Measurements from ENCODE around the gene MGLL.

The MGLL gene

DNA sequence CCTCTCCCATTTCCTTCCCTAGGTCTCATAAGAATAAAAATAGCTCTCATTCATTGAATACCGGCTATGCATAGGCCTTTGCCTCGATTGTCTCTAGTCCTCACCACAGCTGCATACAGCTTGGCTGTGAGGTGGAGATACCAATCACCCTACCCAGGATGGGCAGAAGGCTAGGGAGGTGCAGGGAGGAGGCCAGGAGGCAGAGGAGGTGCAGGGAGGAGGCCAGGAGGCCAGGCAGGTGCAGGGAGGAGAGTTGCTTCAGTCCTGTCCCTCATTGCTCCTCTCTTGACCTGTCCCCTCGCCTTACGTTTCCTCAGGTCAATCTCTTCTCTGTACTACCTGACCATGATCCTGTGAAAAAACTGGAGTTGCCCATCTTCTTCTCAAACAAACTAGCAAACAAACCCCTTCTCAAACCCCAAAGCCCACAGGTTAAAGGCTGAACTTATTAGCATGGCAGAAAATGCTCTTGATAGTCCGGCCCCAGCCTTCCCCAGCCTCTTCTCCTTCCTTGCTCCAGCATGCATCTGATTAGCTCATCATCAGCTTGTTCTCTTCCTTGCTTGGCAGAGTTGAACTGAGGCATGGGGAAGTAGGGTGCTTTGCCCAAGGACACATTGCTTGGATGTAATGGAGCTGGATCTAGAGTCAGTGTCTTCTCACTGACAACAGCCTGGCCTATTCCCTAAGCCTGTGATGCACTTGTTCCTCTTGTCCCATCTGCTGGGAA lies 177.5 kb downstream of the MGLL start:
- no peak for DNase-seq

GRCh38 chr3:127640042-127640355 lies 182.3 kb downstream of the MGLL start:
- no peak for DNase-seq

DNA sequence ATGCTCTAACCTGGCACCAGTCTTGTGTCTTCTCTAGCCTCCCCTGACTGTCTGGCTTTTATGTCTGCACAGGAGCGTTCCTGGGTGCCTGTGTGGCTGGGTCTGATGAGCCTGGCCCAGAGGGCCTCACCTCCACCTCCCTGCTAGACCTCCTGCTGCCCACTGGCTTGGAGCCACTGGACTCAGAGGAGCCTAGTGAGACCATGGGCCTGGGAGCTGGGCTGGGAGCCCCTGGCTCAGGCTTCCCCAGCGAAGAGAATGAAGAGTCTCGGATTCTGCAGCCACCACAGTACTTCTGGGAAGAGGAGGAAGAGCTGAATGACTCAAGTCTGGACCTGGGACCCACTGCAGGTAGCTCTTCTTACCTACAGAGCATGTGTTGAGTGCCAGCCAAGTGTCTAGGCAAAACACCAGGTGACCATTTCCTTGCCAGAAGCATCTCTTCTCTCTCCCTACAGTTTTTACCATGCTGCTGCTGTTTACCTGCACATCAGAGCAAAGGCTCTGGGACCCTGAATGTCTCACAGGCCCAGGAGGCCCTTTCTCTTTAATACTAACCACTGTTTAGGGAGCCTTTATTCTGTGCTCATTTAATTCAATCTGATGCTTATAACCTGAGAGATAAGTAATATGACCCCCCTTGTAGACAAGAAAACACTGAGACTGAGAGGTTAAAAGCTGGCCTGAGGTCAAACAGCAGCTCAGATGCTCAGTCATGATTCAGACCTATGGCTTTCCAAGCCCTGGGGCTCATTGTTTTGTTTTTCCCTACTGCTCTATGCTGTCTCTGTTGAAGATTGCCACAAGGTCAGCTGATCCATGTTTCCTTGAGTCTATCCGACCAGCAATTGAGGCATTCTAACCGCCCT lies 182.9 kb downstream of the MGLL start:
- no peak for DNase-seq
